Cardiac fibroblast (primary cell): ENCODE results near the gene SLC38A4.

Experiments used
- DNase-seq, 2 donors: peaks; one replicate each; pipeline versions ENCODE4 v3.0.0 to v3.0.0-alpha.2; 2010; ENCODE audit warnings: low read depth in 2 of 2
- H3K4me3 ChIP-seq, 2 donors: replicated peaks in 1 of 2; 1 replicate in 1 of 2; 2 replicates in 1 of 2; pipeline ENCODE4 v1.5.1; 2011; ENCODE audit warnings: low read depth in 2 of 2, low read length in 2 of 2, mild to moderate bottlenecking in 2 of 2, moderate library complexity in 1 of 2
- TF ChIP-seq, protein P1 (sequence below): IDR thresholded peaks from one replicate; pipeline ENCODE4 v1.5.1; 2011; ENCODE audit warnings: low read depth, mild to moderate bottlenecking, low read length, inconsistent platforms

Gene SLC38A4

DNA sequence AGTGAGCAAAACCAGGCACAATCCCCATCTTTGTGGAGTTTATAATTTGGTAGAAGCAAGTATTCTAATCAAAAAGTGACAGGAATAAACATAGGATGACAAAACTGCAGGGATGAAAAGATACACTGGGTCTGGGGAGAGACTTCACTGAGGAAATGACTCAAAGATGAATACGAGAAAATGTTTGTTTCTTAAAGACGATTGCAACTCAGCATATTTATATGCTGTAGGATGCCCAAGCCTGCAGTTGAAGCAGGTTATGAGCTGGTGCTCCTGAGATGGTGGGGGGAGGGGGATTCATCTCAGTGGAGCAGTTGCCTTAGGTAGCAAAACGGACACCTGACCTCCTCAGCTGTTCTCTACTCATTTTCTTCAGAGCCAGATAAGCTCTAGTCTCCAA lies 13.4 kb upstream of the SLC38A4 start:
- TF ChIP-seq, protein P1, sequence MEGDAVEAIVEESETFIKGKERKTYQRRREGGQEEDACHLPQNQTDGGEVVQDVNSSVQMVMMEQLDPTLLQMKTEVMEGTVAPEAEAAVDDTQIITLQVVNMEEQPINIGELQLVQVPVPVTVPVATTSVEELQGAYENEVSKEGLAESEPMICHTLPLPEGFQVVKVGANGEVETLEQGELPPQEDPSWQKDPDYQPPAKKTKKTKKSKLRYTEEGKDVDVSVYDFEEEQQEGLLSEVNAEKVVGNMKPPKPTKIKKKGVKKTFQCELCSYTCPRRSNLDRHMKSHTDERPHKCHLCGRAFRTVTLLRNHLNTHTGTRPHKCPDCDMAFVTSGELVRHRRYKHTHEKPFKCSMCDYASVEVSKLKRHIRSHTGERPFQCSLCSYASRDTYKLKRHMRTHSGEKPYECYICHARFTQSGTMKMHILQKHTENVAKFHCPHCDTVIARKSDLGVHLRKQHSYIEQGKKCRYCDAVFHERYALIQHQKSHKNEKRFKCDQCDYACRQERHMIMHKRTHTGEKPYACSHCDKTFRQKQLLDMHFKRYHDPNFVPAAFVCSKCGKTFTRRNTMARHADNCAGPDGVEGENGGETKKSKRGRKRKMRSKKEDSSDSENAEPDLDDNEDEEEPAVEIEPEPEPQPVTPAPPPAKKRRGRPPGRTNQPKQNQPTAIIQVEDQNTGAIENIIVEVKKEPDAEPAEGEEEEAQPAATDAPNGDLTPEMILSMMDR: no peak
- H3K4me3 ChIP-seq: no peak overlapping the region
- no peak for DNase-seq

DNA sequence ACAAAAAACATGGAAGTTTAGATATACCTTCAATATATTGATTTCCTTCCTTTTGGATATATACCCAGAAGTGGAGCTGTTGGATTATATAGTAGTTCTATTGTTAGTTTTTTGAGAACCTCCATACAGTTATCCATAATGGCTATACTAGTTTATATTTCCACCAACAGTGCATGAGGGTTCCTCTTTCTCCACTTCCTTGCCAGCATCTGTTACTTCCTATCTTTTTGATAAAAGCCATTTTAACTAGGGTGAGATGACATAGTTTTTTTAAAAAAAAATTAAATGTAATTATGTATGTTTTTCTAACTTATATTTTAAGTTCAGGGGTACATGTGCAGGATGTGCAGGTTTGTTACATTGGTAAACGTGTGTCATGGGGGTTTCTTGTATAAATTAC lies 10.0 kb upstream of the SLC38A4 start:
- no peak overlapping the region for H3K4me3 ChIP-seq
- no peak for DNase-seq
- TF ChIP-seq, protein P1: no peak

DNA sequence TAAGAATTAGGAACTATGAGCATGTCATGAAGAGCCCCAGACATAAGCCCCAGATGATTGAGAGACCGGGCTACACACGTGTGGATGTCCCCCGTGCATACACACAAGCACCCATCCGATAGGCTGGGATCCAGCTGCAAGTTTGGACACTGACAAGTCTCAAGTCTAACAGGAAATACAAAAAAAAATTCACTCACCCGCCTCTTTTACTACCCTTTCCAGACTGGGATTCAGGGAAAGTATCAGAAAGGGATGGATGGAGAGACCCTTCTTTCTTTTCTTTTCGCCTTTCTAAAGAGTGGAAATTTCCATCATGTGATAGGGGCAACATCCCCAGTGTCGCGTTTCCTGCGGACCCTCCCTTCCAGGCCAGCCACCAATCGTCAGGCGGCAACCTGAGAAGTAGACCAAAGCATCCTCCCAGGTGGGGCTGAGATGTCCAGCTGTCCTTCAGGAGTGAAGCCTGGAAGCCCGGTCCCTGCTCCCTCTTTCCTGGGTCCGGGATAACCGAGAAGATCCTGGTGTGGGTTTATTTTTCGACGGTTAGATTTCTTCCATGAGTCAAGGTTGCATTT lies 6.4 kb upstream of the SLC38A4 start:
- TF ChIP-seq, protein P1: no peak
- no peak overlapping the region for H3K4me3 ChIP-seq
- no peak for DNase-seq

DNA sequence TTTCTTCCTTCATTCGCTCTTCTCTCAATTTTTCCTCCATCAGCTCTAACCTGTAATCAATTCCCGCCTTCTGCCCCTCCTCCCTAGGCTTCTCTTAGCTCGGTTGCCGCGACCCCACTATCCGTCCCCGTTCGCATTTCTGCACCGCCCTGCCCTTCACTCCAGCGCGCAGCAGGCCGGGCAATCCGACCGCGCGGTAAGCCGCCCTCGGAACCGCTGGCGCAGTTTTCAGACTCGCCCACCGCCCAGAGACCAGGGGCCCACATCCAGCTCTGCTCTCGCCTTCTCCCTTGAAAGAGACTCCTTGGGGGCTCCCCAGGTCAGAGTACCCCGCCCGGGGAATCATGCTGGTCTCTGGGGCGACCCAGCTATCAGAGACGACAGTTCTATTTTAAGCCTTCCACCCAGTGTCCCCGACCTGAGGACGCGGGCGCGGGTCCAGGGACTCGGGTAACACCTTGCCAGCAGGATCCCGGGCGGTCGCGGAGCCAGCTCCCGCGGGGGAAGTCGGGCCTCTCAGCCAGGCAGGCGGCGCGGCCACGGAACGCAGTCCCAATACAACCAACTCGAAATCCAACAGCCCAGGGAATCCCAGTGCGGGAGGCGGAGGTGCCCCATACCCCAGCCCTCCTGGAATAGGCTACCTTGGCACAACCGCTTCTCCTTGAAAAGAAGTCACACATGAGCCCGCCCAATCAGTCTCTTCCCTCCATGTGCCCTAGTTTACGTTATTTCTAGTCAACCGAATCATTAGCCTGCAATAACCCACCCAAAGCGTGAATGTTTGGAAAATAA lies 5.7 kb upstream of the SLC38A4 start:
- peak overlapping the region; percentile 32 to 41 for H3K4me3 ChIP-seq
- DNase-seq: peak; percentile 5 to 10
- TF ChIP-seq, protein P1: no peak

DNA sequence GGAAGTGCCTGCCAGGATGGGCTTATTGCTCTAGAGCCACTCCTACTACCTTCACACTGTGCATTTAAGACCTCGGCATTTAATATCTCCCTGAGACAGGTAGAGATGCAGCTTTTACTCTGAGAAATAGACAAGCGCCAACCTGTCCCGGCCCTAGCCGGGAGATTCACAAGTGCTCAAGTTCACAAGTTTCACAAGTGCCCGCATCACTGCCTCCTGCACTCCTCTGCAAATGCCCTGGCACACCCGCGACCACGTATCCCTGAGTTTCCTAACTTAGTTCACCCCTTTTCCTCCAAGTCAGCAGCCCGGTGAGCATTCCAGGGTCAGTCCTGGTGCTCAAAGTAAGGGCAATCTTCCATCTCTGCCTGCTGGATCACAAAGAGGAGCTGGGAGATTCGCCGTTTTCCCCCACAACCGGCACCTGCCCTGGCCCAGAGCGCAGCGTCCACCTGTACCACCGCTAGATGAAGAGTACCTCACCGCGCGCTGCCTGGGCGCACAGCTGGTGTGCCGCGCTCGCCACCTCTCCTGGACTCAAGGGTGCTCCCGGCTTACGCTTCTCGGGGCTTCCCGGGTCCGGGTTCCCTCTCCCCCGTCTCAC lies 5.0 kb upstream of the SLC38A4 start:
- H3K4me3 ChIP-seq: peak overlapping the region; percentile 32 to 41
- peak; percentile 8 to 12 for DNase-seq
- TF ChIP-seq, protein P1: no peak

DNA sequence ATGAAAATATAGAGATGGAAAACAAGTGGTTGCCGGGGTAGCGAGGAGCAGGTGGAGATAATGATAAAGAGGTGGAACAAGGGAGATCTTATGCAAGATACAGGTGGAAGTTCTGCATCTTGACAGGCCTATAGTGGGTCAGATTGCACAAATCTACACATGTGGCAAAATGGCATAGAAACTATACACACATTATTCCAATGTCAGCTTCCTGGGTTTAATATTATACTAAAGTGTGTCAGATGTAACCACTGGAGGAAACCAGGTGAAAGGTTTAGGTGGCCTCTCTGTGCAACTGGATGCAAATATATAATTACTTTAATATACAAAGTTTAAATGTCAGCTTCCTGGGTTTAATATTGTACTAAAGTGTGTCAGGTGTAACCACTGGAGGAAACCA lies 1.1 kb downstream of the SLC38A4 start:
- H3K4me3 ChIP-seq: no peak overlapping the region
- TF ChIP-seq, protein P1: no peak
- DNase-seq: no peak
